Measurements from ENCODE around the gene CYP4A11. TPM values are rescaled to one million over a fixed set of nuclear protein-coding genes. Genes with fewer than 3 reads are reported as not detected.

The CYP4A11 gene
- total RNA-seq, 1 experiment from 2014 or later: 0.11 TPM

Other genes starting within 250 kb of the CYP4A11 start
- 38.4 to 46.2 TPM (median 39.1 TPM) in 3 replicates for gene EFCAB14, start 222.4 kb downstream of the CYP4A11 start, total RNA-seq (2021)
- gene CYP4B1, start 142.4 kb downstream of the CYP4A11 start, total RNA-seq (2021): 0.24 to 0.44 TPM (median 0.39 TPM) in 3 replicates
- 1.3 to 1.9 TPM (median 1.4 TPM) in 3 replicates for gene CYP4X1, start 82.2 kb upstream of the CYP4A11 start, total RNA-seq (2021)
- gene CYP4Z1, start 125.8 kb upstream of the CYP4A11 start, total RNA-seq (2021): not detected in 3 replicates
- gene CYP4A22, start 196.0 kb upstream of the CYP4A11 start, total RNA-seq (2021): not detected in 3 replicates
- gene PDZK1IP1, start 248.6 kb upstream of the CYP4A11 start, total RNA-seq (2021): not detected in 3 replicates

Data from WTC11 (cell line).